Spleen (tissue), 7 donors: ENCODE data around the gene CEP170B.

ENCODE experiments used
- CTCF ChIP-seq, 11 experiments: fragments of 200-600 bp in 7 of 11; fragments of 450-650 bp in 4 of 11; sonication (generic) in 4 of 11; IDR thresholded peaks in 8 of 11; conservative IDR thresholded peaks in 3 of 11; 1 replicate in 7 of 11; 2 replicates in 4 of 11; pipeline versions ENCODE4 v1.4.0 to v1.8.0; 2016 to 2021; ENCODE audit warnings: antibody characterized with exemption in 11 of 11, inconsistent platforms in 4 of 11, mild to moderate bottlenecking in 1 of 11
- POLR2A ChIP-seq, 3 donors: fragments of 450-650 bp; IDR thresholded peaks; one replicate each; pipeline ENCODE4 v1.5.1; 2017; ENCODE audit warnings: antibody characterized with exemption in 3 of 3, mild to moderate bottlenecking in 1 of 3
- POLR2AphosphoS5 ChIP-seq, 3 donors: sonication (generic); formaldehyde crosslinking; IDR thresholded peaks; one replicate each; pipeline ENCODE4 v1.5.1; 2017; ENCODE audit warnings: antibody characterized with exemption in 3 of 3
- donor health status: DM: no; HTN: no; CAD: no; lungs with moderate emphysema.
- donor health status: DM: no; HTN: no; CAD: no.
- donor health status: DM: no; HTN: no; CAD: no.

- TF ChIP-seq CTCF (IDR thresholded peaks at IDR 0.05 in 8 of 11, conservative IDR thresholded peaks at IDR 0.05 in 3 of 11): peak in 1 of 11 experiments; percentile 3
- no peak for TF ChIP-seq POLR2A (IDR thresholded peaks at IDR 0.05)
- TF ChIP-seq POLR2AphosphoS5 (IDR thresholded peaks at IDR 0.05): no peak
These were observed 6.1 kb downstream of the CEP170B start for GRCh38 chr14:104871145-104871655.
